HG03064 (cell line): ENCODE results near the gene KEAP1.

ENCODE experiments used
- ATAC-seq: cut with Tn5 transposase; IDR thresholded peaks from one replicate; pipeline ENCODE4 v1.9.1; 2021; ENCODE audit warnings: low read depth; ENCODE audit not compliant: unreplicated experiment

The KEAP1 gene

GRCh38 chr19:10452726-10453618 is 50.2 kb downstream of the KEAP1 start:
- ATAC-seq: no peak

GRCh38 chr19:10450853-10451609 is 52.1 kb downstream of the KEAP1 start:
- no peak for ATAC-seq

- ATAC-seq: no peak
Measured at GRCh38 chr19:10450191-10450852, 52.8 kb downstream of the KEAP1 start.

- ATAC-seq: no peak
Measured at GRCh38 chr19:10449037-10449436, 54.1 kb downstream of the KEAP1 start.

GRCh38 chr19:10442698-10443097 is 60.5 kb downstream of the KEAP1 start:
- no peak for ATAC-seq

- no peak for ATAC-seq
Measured at GRCh38 chr19:10439588-10439987, 63.6 kb downstream of the KEAP1 start.
